GM12872 (cell line): ENCODE results near the gene ACVR2B.

Source experiments
- TF ChIP-seq, protein P1 (sequence below): IDR thresholded peaks from 3 replicates; pipeline ENCODE4 v1.5.1; 2011; ENCODE audit warnings: low read depth, mild to moderate bottlenecking, low read length, moderate library complexity; ENCODE audit not compliant: insufficient read depth

Gene ACVR2B

GRCh38 chr3:38459499-38460048 lies 5.9 kb downstream of the ACVR2B start:
- TF ChIP-seq, protein P1, sequence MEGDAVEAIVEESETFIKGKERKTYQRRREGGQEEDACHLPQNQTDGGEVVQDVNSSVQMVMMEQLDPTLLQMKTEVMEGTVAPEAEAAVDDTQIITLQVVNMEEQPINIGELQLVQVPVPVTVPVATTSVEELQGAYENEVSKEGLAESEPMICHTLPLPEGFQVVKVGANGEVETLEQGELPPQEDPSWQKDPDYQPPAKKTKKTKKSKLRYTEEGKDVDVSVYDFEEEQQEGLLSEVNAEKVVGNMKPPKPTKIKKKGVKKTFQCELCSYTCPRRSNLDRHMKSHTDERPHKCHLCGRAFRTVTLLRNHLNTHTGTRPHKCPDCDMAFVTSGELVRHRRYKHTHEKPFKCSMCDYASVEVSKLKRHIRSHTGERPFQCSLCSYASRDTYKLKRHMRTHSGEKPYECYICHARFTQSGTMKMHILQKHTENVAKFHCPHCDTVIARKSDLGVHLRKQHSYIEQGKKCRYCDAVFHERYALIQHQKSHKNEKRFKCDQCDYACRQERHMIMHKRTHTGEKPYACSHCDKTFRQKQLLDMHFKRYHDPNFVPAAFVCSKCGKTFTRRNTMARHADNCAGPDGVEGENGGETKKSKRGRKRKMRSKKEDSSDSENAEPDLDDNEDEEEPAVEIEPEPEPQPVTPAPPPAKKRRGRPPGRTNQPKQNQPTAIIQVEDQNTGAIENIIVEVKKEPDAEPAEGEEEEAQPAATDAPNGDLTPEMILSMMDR: no peak

DNA sequence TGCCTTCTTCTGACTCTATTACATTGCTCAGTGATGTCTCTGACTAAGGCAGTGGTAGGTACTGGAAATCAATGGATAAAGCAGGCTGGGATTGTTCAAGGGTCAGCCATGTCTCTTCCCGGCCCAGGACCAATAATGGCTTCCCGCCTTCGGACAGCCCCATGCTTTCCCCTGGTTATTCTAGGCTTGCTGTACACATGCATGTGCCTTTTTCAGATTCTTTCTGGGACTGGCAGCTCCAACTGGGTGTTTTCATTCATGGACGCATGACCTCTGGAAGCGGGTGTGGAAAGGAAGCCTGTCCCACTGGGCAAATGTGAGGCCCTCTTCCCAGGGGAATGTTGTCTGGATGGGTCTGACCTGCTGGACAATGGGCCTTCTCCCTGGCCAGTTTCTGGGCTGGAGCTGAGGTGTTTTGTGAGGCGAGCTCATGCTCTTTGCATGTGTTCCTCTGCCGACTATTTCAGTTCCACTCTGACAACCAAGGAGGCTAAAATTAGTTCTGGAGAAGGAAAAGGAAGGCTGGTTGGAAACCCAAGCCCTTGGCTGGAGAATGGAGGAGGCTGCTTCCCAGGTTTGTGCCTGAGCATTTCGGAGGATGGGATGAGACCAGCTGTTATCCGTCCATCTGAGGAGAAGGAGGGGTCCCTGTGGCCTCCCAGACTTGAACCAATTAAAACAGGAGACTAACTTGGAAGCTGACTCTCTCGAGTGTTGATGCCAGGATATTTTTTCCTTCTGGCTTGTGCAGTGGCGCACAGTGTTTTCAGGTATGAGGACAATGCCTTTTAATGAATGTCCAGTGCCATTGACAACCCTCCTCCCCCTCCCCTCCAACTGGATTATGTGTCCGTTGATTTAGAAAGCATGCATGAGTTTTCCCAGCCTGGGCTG lies 6.9 kb downstream of the ACVR2B start:
- TF ChIP-seq, protein P1: no peak

GRCh38 chr3:38465588-38466154 lies 12.0 kb downstream of the ACVR2B start:
- TF ChIP-seq, protein P1: no peak

- TF ChIP-seq, protein P1: no peak
Observed at GRCh38 chr3:38468765-38469164, 15.1 kb downstream of the ACVR2B start.

DNA sequence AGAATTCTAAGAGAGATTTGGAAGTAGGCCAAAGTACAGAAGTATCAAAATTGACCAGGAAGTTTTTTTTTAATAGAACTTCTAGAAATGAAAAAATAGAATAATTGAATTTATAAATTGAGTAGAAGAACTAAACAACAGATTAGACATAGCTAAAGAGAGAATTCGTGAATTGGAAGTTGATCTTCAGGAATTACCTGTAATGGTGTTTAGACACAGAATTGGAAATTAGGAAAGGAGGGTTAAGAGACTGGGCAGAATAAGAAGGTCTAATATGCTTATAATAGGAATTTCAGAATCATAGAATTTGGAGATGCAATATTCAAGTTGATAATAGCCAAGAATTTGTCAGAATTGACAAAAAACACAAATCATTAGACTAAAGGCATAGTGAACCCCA lies 16.2 kb downstream of the ACVR2B start:
- TF ChIP-seq, protein P1: no peak

DNA sequence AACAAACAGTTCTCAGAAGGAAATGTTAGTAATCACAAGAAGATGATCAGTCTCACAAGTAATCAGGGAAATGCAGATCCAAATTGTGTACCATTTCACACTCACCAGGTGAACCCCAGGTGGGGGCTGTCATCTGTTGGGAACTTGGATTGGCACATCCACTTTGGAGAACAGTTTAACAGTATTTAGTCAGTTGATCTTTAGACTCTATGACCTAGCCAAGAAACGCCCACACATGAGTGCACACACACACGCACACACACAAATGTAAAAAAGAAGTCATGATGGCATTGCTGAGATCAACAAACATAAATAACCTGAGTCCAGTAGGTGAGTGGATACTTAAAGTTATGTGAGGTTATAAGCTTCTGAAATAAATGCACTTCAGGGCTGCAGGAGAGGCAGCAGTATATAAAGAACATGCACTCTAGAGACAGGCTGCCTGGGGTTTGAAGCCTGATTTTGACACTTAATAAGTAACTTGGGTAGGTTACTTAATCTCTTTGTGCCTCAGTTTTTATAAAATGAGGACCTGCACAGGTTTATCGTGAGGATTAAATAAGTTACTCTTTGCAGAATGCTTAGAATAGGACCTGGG lies 17.7 kb downstream of the ACVR2B start:
- TF ChIP-seq, protein P1: no peak

- TF ChIP-seq, protein P1: no peak
Observed at GRCh38 chr3:38472342-38472741, 18.7 kb downstream of the ACVR2B start.
